Transverse colon (tissue), 1 donor: ENCODE measurements around the gene GNAO1.

ENCODE experiments used
- EP300 ChIP-seq: sonication (generic); formaldehyde crosslinking; IDR thresholded peaks from one replicate; pipeline ENCODE4 v1.6.1; 2017; ENCODE audit warnings: antibody characterized with exemption, low read depth
- POLR2A ChIP-seq: fragments of 450-650 bp; IDR thresholded peaks from one replicate; pipeline ENCODE4 v1.6.1; 2016; ENCODE audit warnings: antibody characterized with exemption, mild to moderate bottlenecking, moderate library complexity

DNA sequence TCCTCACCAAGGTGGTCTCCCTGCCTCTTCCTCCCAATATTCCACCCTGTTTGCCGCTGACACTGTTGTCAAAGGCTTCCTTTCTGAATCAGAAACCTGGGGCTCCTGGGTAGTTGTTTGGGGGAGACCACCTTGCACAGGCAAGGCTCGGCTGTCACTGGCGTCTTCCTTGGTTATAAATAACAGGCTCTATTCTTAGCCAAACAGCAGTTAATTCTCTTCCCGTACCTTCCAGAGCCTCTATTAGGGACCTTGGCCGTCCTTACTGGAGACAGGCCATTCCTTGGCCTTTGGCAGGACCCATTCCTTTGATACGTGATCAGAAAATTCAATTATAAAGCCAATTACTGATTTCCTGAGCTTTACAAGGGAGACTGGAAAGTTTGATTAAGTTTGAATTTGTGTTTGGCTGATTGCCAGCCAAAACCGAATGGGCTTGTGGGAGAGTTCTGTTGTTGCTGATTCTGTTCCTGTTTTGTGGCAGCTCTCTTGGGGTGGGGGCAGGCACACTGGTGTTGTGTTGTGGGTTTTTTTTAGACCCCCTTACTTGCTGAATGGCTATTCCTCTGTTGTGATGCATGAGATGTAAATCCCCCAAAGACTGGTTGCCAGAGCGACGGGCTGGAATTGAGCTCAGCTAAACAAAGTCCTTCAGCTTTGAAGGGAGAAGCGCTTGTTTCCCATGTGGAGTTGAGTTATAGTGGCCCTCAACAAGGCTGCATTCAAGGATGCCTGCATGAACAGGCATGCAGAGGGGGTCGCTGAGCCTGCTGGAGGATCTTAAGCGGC lies 104.6 kb downstream of the GNAO1 start:
- TF ChIP-seq EP300 (no peak), POLR2A (no peak)
